Adrenal gland (tissue), 12 donors: ENCODE data around the gene TADA2A. TPM values are rescaled to one million over a fixed set of nuclear protein-coding genes. Genes with fewer than 3 reads are reported as not detected.

ENCODE experiments used
- DNase-seq, 7 donors: peaks; one replicate each; pipeline ENCODE4 v3.0.0-alpha.2; 2019 to 2020
- H3K27ac ChIP-seq, 5 donors: fragments of 200-600 bp; sonication (generic) in 4 of 5; 1 replicate in 3 of 5; 2 replicates in 2 of 5; pipeline versions ENCODE4 v1.5.1 to v1.8.0; 2016 to 2020; ENCODE audit warnings: mild to moderate bottlenecking in 1 of 5
- H3K27me3 ChIP-seq: fragments of 200-600 bp; 2 replicates; pipeline ENCODE4 v1.8.0; 2021
- H3K36me3 ChIP-seq, 2 donors: fragments of 200-600 bp; replicated peaks in 1 of 2; 1 replicate in 1 of 2; 2 replicates in 1 of 2; pipeline versions ENCODE4 v1.5.1 to v1.8.0; 2018 to 2022
- H3K4me1 ChIP-seq, 2 donors: fragments of 200-600 bp; replicated peaks in 1 of 2; 1 replicate in 1 of 2; 2 replicates in 1 of 2; pipeline versions ENCODE4 v1.5.1 to v1.8.0; 2018 to 2021
- H3K4me3 ChIP-seq, 4 donors: fragments of 200-600 bp; sonication (generic) in 3 of 4; one replicate each; pipeline ENCODE4 v1.5.1; 2016 to 2018
- H3K9me3 ChIP-seq, 3 donors: fragments of 200-600 bp; sonication (generic) in 1 of 3; replicated peaks in 1 of 3; 1 replicate in 2 of 3; 2 replicates in 1 of 3; pipeline versions ENCODE4 v1.5.1 to v1.8.0; 2016 to 2021
- CTCF ChIP-seq, 6 experiments: fragments of 450-650 bp in 4 of 6; fragments of 200-600 bp in 2 of 6; sonication (generic) in 1 of 6; IDR thresholded peaks; 1 replicate in 5 of 6; 2 replicates in 1 of 6; pipeline versions ENCODE4 v1.5.1 to v1.8.0; 2016 to 2021; ENCODE audit warnings: antibody characterized with exemption in 6 of 6, mild to moderate bottlenecking in 2 of 6, moderate library complexity in 1 of 6
- POLR2A ChIP-seq, 2 donors: fragments of 450-650 bp; IDR thresholded peaks; one replicate each; pipeline ENCODE4 v1.6.1; 2017; ENCODE audit warnings: antibody characterized with exemption in 2 of 2, mild to moderate bottlenecking in 2 of 2, moderate library complexity in 1 of 2
- WGBS, 4 donors: extraction: QIAGEN DNeasy Blood & Tissue Kit in 2 of 4; methylation state at CpG; one replicate each; pipeline versions ENCODE4 v1.1.5 to v1.1.7; 2013 to 2017; 5-methylcytosine and 5-hydroxymethylcytosine counted together
- intact Hi-C, 2 donors: fragments of 100-400 bp; cut with DNase I; formaldehyde crosslinking; loops; one replicate each; pipeline versions ENCODE4 v1.14.1 to v1.15.0; 2022 to 2023
- polyA plus RNA-seq, 3 donors: library from polyadenylated mRNA; stranded (reverse); fragments of 200-250 nt in 2 of 3; fragments of 350-450 nt in 1 of 3; fragmentation: Illumina TruSeq in 1 of 3; extraction: RNeasy Lipid Tissue Mini Kit (QIAGEN cat#74804) in 1 of 3; gene quantifications; one replicate each; pipeline ENCODE4 v1.2.3, GENCODE V29; 2013 to 2014
- total RNA-seq, 9 donors: library from RNA; depleted of rRNA in 4 of 9; stranded (reverse); fragments of >200 nt in 4 of 9; fragments of 120-200 nt in 1 of 9; fragmentation: NEBNext Ultra II Directional in 1 of 9; extraction: Animal tissue kit (Norgen Biotek cat#: 25700) in 1 of 9; gene quantifications; one replicate each; pipeline versions ENCODE4 v1.1.0 to v1.2.4, GENCODE V29; 2013 to 2023
- donor health status: healthy with polysubstance abuse.
- donor health status: Bipolar disorder and iron deficiency.
- donor health status: DM: yes; HTN: yes; CAD: no.
- donor health status: DM: no; HTN: no; CAD: no.
- donor health status: DM: no; HTN: no; CAD: no.
- donor health status: DM: yes; HTN: yes; CAD: no.

The TADA2A gene
- total and polyA plus RNA-seq, 12 donors = 7.6 to 21.5 (median 15.7) TPM

GRCh38 chr17:37520174-37520573 lies 113.5 kb downstream of the TADA2A start:
- 87 to 90% (median 88%) methylated on average over 8 of the region's 8 CpGs for WGBS, 4 donors
- H3K4me3 ChIP-seq = no peak overlapping the region
- H3K4me1 ChIP-seq = peaks cover 0 to 13% of the 10 kb centered on the region in 2 donors
- no peaks in the 10 kb centered on the region for H3K9me3 ChIP-seq
- intact Hi-C loops = no loop called here
- no peak for DNase-seq
- TF ChIP-seq POLR2A (IDR thresholded peaks at IDR 0.05) = no peak
- no peak overlapping the region for H3K27ac ChIP-seq
- H3K27me3 ChIP-seq = no peaks in the 10 kb centered on the region
- peaks cover 0 to 63% of the 10 kb centered on the region in 2 donors for H3K36me3 ChIP-seq

- Histone ChIP-seq H3K36me3 (peaks cover 0 to 58% of the 10 kb centered on the region in 2 donors), H3K4me1 (no peaks in the 10 kb centered on the region), H3K27me3 (no peaks in the 10 kb centered on the region), H3K4me3 (no peak overlapping the region), H3K27ac (no peak overlapping the region), H3K9me3 (no peaks in the 10 kb centered on the region)
- 88 to 98% (median 95%) methylated on average over 5 of the region's 5 CpGs for WGBS, 4 donors
- intact Hi-C loops = no loop called here
- DNase-seq = no peak
- TF ChIP-seq CTCF (IDR thresholded peaks at IDR 0.05) (no peak), POLR2A (IDR thresholded peaks at IDR 0.05) (no peak)
Observed at GRCh38 chr17:37521821-37522220, 115.1 kb downstream of the TADA2A start.

- Histone ChIP-seq H3K9me3 (no peaks in the 10 kb centered on the region), H3K27ac (no peak overlapping the region), H3K27me3 (no peaks in the 10 kb centered on the region), H3K4me1 (no peaks in the 10 kb centered on the region), H3K4me3 (no peak overlapping the region), H3K36me3 (peaks cover 0 to 50% of the 10 kb centered on the region in 2 donors)
- TF ChIP-seq POLR2A (IDR thresholded peaks at IDR 0.05) = no peak
- 81 to 91% (median 85%) methylated on average over 8 of the region's 8 CpGs for WGBS, 4 donors
- intact Hi-C loops = no loop called here
- DNase-seq = no peak
Observed at GRCh38 chr17:37523715-37524219, 117.1 kb downstream of the TADA2A start.

GRCh38 chr17:37527249-37527851 lies 120.7 kb downstream of the TADA2A start:
- intact Hi-C loops = no loop called here
- Histone ChIP-seq H3K27me3 (no peaks in the 10 kb centered on the region), H3K36me3 (peaks cover 0 to 56% of the 10 kb centered on the region in 2 donors), H3K9me3 (no peaks in the 10 kb centered on the region), H3K4me1 (no peaks in the 10 kb centered on the region), H3K27ac (no peak overlapping the region), H3K4me3 (no peak overlapping the region)
- DNase-seq = peak in 1 of 7 donors; percentile 16
- WGBS, 4 donors = 60 to 73% (median 63%) methylated on average over 5 of the region's 5 CpGs
- TF ChIP-seq CTCF (IDR thresholded peaks at IDR 0.05) (peak; percentile 26 to 63 (median 50)), POLR2A (IDR thresholded peaks at IDR 0.05) (no peak)

Other genes with a start within 250 kb of the TADA2A start
- gene C17orf78, start 30.9 kb upstream of the TADA2A start, total RNA-seq = not detected
- not detected for gene C17orf78, start 30.9 kb upstream of the TADA2A start, polyA plus RNA-seq
- gene ACACA, start 50 bp upstream of the TADA2A start, total RNA-seq = 100 to 1,000 TPM in 3 of 9 donors, 10 to 100 TPM in 6; 44.4 to 112 (median 76.9) TPM
- 10 to 100 TPM; 18.2 to 64.1 (median 21.4) TPM for gene ACACA, start 50 bp upstream of the TADA2A start, polyA plus RNA-seq
- gene DUSP14, start 83.0 kb downstream of the TADA2A start, total RNA-seq = 10 to 100 TPM; 13.4 to 66.2 (median 23.5) TPM
- gene DUSP14, start 83.0 kb downstream of the TADA2A start, polyA plus RNA-seq = 10 to 100 TPM in 2 of 3 donors, 1 to 10 TPM in 1; 7.2 to 19.8 (median 16.0) TPM
- 10 to 100 TPM; 21.7 to 45.7 (median 30.7) TPM for gene SYNRG, start 202.5 kb downstream of the TADA2A start, total RNA-seq
- gene SYNRG, start 202.5 kb downstream of the TADA2A start, polyA plus RNA-seq = 10 to 100 TPM in 2 of 3 donors, 1 to 10 TPM in 1; 8.5 to 36.1 (median 10.7) TPM
- gene DDX52, start 236.6 kb downstream of the TADA2A start, total RNA-seq = 10 to 100 TPM in 8 of 9 donors, 1 to 10 TPM in 1; 8.4 to 34.1 (median 19.7) TPM
- gene DDX52, start 236.6 kb downstream of the TADA2A start, polyA plus RNA-seq = 10 to 100 TPM in 2 of 3 donors, 1 to 10 TPM in 1; 7.2 to 24.8 (median 11.3) TPM